ENCODE measurements around the gene CD300LF.

The CD300LF gene

GRCh38 chr17:74712756-74713155 is at the start of gene CD300LF:
TSS of gene CD300LF (minus strand) at chr17:74712923. CDS start at chr17:74712866, 57 bp downstream.
- H3K4me1 ChIP-seq (ENCODE audit: insufficient read depth, low read length) = no peaks in the 10 kb centered on the region
- H3K9me3 ChIP-seq (ENCODE audit: control insufficient read depth, insufficient read depth, low read length) = no peaks in the 10 kb centered on the region
- H3K36me3 ChIP-seq (ENCODE audit: insufficient read depth, low read length) = no peaks in the 10 kb centered on the region
- H3K9ac ChIP-seq (ENCODE audit: low read depth, low read length) = no peak within 1 kb of the TSS

DNA sequence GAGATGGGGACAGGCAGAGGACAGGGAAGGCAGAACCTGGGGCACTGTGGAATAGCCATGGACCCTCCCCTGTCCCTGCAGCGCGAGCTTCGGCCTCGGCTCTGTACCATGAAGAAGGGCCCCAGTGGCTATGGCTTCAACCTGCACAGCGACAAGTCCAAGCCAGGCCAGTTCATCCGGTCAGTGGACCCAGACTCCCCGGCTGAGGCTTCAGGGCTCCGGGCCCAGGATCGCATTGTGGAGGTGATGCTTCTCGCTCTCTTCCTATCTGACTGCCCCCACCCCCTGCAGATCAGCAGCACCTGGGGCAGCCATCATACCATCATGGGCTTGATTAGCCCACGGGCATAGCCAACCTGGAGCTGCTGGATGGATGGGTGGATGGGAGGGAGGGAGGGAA is 49.2 kb upstream of the CD300LF start:
- Histone ChIP-seq H3K36me3 (ENCODE audit: insufficient read depth, low read length) (no peaks in the 10 kb centered on the region), H3K9ac (ENCODE audit: low read depth, low read length) (no peak overlapping the region), H3K4me1 (ENCODE audit: insufficient read depth, low read length) (peaks cover 56% of the 10 kb centered on the region), H3K9me3 (ENCODE audit: control insufficient read depth, insufficient read depth, low read length) (no peaks in the 10 kb centered on the region)

DNA sequence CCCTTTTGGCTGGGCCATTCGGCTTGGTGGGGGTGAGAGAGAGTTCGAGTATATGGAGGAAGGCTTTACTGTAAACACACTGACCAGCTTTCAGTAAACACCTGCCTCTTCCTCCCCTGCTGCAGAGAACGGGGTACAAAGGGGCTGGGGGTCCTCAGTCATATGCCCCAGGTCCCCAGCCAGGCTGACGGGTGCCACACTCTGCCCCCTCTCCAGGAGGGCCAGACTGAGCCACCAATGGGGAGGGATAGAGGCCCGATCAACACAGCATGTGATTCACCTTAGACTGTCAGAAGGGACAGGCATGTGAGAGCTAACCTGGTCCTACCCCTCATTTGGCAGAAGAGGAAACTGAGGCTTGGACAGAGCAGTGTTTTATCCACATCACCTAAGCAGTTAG is 48.7 kb upstream of the CD300LF start:
- H3K9ac ChIP-seq (ENCODE audit: low read depth, low read length) = no peak overlapping the region
- H3K9me3 ChIP-seq (ENCODE audit: control insufficient read depth, insufficient read depth, low read length) = no peaks in the 10 kb centered on the region
- H3K36me3 ChIP-seq (ENCODE audit: insufficient read depth, low read length) = no peaks in the 10 kb centered on the region
- H3K4me1 ChIP-seq (ENCODE audit: insufficient read depth, low read length) = peaks cover 56% of the 10 kb centered on the region

DNA sequence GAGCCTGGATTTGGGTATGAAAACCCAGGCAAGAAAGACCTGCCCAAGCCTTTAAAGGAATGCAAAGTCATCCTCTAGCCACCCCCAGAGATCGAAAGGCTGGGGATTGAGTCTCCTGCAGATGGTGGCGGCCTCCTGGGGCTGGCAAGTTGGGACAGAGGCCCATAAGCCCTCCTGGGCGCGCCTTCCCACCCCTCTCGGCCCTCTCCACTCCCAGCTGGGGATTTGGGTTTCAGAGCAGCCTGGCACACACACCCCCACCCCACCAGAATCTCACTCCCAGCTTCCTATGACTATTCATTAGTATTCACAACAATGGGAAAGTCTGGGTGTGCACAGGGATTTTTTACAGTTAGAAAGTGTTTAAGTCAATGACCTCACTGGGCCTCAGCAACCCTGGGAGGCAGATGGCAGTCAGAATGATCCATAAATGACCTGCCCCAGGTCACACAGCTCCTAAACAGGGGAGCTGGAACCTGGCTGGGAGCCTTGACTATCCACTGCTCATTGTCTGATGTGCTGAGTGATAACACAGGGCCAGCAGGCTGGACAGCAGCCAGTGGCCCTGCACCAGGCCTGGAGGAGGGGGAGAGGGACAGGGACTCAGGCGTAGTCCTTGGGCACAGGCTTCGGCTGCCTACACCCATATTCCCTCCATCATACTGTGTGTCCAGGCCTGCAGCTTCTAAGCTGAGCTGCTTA is 47.8 kb upstream of the CD300LF start:
- H3K4me1 ChIP-seq (ENCODE audit: insufficient read depth, low read length) = peaks cover 56% of the 10 kb centered on the region

GRCh38 chr17:74759941-74760340 is 47.2 kb upstream of the CD300LF start:
- no peaks in the 10 kb centered on the region for H3K36me3 ChIP-seq (ENCODE audit: insufficient read depth, low read length)
- H3K9ac ChIP-seq (ENCODE audit: low read depth, low read length) = no peak overlapping the region
- peaks cover 56% of the 10 kb centered on the region for H3K4me1 ChIP-seq (ENCODE audit: insufficient read depth, low read length)
- H3K9me3 ChIP-seq (ENCODE audit: control insufficient read depth, insufficient read depth, low read length) = no peaks in the 10 kb centered on the region

More for the DNA sequence above, 47.8 kb upstream of the CD300LF start:
- Histone ChIP-seq H3K9me3 (ENCODE audit: control insufficient read depth, insufficient read depth, low read length) (no peaks in the 10 kb centered on the region), H3K9ac (ENCODE audit: low read depth, low read length) (no peak overlapping the region), H3K36me3 (ENCODE audit: insufficient read depth, low read length) (no peaks in the 10 kb centered on the region)

DNA sequence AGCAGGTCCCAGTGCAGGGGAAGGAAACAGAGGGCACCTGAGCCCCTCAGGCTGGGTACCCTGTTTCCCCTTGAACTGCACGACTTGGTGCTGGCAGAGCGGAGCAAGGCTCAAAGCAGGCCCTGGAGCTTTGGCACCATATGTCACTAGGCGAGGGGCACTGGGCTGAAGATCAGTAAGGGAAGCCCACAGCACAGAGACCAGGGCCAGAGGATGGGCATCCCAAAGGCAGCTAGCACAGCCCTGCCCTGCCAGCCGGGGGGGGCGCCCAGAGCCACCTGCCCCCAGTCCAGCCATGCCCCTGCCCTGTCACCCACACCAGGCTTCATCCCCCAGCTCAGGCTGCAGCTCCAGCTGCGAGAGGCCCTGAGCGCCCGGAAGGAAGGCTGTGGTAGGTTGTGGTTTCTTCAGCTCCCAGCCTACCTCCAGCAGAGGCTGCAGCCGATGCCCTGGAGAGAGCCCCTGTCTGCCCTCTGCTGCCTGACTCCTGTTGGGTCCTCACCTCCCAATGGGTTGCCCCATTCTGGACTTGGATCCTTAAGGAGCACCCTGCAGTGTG is 46.6 kb upstream of the CD300LF start:
- no peak overlapping the region for H3K9ac ChIP-seq (ENCODE audit: low read depth, low read length)
- H3K4me1 ChIP-seq (ENCODE audit: insufficient read depth, low read length) = peaks cover 55% of the 10 kb centered on the region
- H3K36me3 ChIP-seq (ENCODE audit: insufficient read depth, low read length) = no peaks in the 10 kb centered on the region
- H3K9me3 ChIP-seq (ENCODE audit: control insufficient read depth, insufficient read depth, low read length) = no peaks in the 10 kb centered on the region

DNA sequence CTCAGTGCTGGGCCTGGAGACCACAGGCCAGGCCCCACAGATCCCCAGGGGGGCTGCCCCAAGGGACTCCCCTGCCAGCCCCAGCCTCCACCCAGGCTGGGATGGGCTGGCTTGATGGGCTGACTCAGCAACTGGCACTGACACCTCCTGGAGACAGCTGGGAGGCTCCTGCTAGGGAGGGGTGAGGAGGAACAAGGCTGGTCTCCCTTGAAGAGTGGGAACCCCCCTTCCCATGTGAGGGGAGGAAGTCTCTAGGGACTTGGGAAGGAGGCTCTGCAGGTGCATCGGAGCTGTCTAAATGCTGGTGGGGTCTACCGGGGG is 46.1 kb upstream of the CD300LF start:
- Histone ChIP-seq H3K36me3 (ENCODE audit: insufficient read depth, low read length) (no peaks in the 10 kb centered on the region), H3K9me3 (ENCODE audit: control insufficient read depth, insufficient read depth, low read length) (no peaks in the 10 kb centered on the region), H3K4me1 (ENCODE audit: insufficient read depth, low read length) (peaks cover 50% of the 10 kb centered on the region), H3K9ac (ENCODE audit: low read depth, low read length) (no peak overlapping the region)

- peaks cover 44% of the 10 kb centered on the region for H3K4me1 ChIP-seq (ENCODE audit: insufficient read depth, low read length)
- no peaks in the 10 kb centered on the region for H3K36me3 ChIP-seq (ENCODE audit: insufficient read depth, low read length)
- H3K9me3 ChIP-seq (ENCODE audit: control insufficient read depth, insufficient read depth, low read length) = no peaks in the 10 kb centered on the region
- H3K9ac ChIP-seq (ENCODE audit: low read depth, low read length) = no peak overlapping the region
Measured at GRCh38 chr17:74757931-74758847, 45.5 kb upstream of the CD300LF start.

DNA sequence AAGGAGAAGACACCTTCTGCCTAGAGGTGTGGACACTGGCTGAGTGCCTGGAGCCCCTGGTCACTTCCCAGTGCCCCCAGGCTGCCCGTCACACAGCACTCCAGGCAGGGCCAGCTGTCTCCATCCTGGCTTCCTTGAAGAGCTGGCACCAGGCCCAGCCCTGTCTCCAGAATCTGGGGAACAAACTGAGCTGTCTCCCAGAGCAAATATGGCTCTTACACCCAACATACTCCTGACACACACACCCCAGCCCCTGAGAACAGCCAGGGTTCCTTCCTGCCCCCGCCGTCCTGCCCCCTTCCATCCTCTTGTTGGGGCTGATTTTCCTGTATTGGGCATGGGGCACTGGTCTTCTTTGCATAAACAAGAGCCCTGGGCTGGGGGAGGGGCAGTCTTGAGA is 44.8 kb upstream of the CD300LF start:
- H3K4me1 ChIP-seq (ENCODE audit: insufficient read depth, low read length) = peaks cover 42% of the 10 kb centered on the region
- no peaks in the 10 kb centered on the region for H3K9me3 ChIP-seq (ENCODE audit: control insufficient read depth, insufficient read depth, low read length)
- H3K9ac ChIP-seq (ENCODE audit: low read depth, low read length) = no peak overlapping the region
- H3K36me3 ChIP-seq (ENCODE audit: insufficient read depth, low read length) = no peaks in the 10 kb centered on the region

DNA sequence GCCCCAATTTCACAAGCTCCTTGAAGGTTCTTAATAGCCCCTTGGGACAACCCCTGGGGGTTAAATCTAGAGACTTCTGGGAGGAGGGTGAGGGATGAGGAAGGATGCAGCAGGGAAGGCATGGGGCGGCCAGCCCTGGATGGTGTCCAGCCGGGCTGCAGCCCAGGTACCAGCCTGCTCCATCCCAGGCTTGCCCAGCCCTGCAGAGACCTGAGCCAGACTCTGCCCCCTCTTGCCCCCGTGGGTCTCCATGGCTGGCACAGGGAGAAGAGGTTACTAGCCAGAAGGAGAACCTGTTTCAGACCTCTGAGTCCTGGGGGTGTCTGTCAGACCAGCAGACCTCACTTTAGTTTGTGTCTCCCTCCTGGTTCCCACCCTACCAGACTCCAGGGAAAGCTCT is 44.2 kb upstream of the CD300LF start:
- Histone ChIP-seq H3K4me1 (ENCODE audit: insufficient read depth, low read length) (peaks cover 45% of the 10 kb centered on the region), H3K36me3 (ENCODE audit: insufficient read depth, low read length) (no peaks in the 10 kb centered on the region), H3K9ac (ENCODE audit: low read depth, low read length) (no peak overlapping the region), H3K9me3 (ENCODE audit: control insufficient read depth, insufficient read depth, low read length) (no peaks in the 10 kb centered on the region)

GRCh38 chr17:74755533-74755932 is 42.8 kb upstream of the CD300LF start:
- Histone ChIP-seq H3K36me3 (ENCODE audit: insufficient read depth, low read length) (no peaks in the 10 kb centered on the region), H3K9ac (ENCODE audit: low read depth, low read length) (no peak overlapping the region), H3K4me1 (ENCODE audit: insufficient read depth, low read length) (peaks cover 42% of the 10 kb centered on the region), H3K9me3 (ENCODE audit: control insufficient read depth, insufficient read depth, low read length) (no peaks in the 10 kb centered on the region)

GRCh38 chr17:74754832-74755231 is 42.1 kb upstream of the CD300LF start:
- Histone ChIP-seq H3K9ac (ENCODE audit: low read depth, low read length) (no peak overlapping the region), H3K36me3 (ENCODE audit: insufficient read depth, low read length) (no peaks in the 10 kb centered on the region), H3K9me3 (ENCODE audit: control insufficient read depth, insufficient read depth, low read length) (no peaks in the 10 kb centered on the region), H3K4me1 (ENCODE audit: insufficient read depth, low read length) (peaks cover 40% of the 10 kb centered on the region)

DNA sequence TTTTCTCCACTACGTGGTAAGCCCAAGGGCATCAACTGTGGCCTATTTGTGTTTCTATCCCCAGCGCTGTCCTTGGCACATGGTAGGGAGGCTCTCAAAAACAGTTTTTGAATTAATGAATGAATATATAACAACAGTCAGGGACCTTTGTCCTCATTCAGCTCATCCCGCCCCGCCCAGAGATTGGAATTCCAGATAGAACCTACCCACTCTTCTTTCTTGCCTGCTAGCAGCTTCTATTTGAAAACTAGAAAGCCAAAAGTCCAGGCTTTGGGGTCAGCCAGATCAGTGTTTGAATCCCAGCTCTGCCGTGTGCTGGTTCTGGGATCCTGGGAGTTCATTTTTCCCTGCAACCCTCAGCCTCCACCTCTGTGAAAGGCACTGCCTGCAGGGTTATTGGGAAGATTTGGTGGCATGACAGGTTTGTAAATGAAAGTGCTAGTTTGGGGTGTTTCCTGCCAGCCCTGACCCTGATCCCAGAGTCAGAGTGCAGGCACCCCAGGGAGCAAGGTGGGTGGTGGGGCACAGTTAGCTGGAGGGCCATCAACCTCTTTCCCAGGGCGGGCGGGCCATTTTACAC is 40.2 kb upstream of the CD300LF start:
- no peaks in the 10 kb centered on the region for H3K36me3 ChIP-seq (ENCODE audit: insufficient read depth, low read length)
- H3K9me3 ChIP-seq (ENCODE audit: control insufficient read depth, insufficient read depth, low read length) = no peaks in the 10 kb centered on the region
- peaks cover 25% of the 10 kb centered on the region for H3K4me1 ChIP-seq (ENCODE audit: insufficient read depth, low read length)
- H3K9ac ChIP-seq (ENCODE audit: low read depth, low read length) = no peak overlapping the region

GRCh38 chr17:74752415-74752814 is 39.7 kb upstream of the CD300LF start:
- Histone ChIP-seq H3K36me3 (ENCODE audit: insufficient read depth, low read length) (no peaks in the 10 kb centered on the region), H3K4me1 (ENCODE audit: insufficient read depth, low read length) (peaks cover 23% of the 10 kb centered on the region), H3K9ac (ENCODE audit: low read depth, low read length) (no peak overlapping the region), H3K9me3 (ENCODE audit: control insufficient read depth, insufficient read depth, low read length) (no peaks in the 10 kb centered on the region)
